MM.1S (cell line): ENCODE results near the gene USP30.

Experiments
- CTCF ChIP-seq: fragments of 300-600 bp; sonication (generic); IDR thresholded peaks from 2 replicates; pipeline ENCODE4 v1.5.1; 2016; ENCODE audit warnings: antibody characterized with exemption, low read length, mixed read lengths
- EZH2 ChIP-seq: fragments of 300-600 bp; sonication (generic); optimal IDR thresholded peaks from 2 replicates; pipeline ENCODE3; 2017; ENCODE audit warnings: low read depth, mild to moderate bottlenecking, antibody characterized with exemption, low read length, mixed read lengths
- EZH2phosphoT487 ChIP-seq: fragments of 300-600 bp; sonication (generic); IDR thresholded peaks from 2 replicates; pipeline ENCODE4 v1.6.1; 2018; ENCODE audit warnings: antibody characterized with exemption, low read length

DNA sequence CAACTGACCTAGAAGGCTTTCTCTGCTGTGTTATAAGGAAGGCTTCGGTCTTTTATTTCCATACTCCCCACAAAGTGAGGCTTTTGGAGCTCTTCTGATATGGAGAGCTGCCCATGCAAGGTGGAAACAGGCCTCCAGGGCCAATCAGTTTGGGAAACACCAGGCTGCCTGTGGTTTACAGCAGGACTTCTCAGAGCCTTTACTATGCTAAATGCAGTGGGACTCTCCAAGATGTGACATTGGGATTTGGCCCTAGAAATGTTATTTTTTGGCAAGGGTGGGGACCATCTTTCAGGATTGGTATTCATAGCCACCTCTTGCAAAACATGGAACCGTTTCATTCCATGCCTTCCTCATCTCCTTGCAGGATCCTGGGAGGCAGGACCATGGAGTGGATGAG lies 67.7 kb downstream of the USP30 start:
- TF ChIP-seq CTCF (no peak), EZH2phosphoT487 (no peak), EZH2 (no peak)
